CD14-positive monocyte (primary cell): ENCODE data around the gene NUDT1. TPM values are rescaled to one million over a fixed set of nuclear protein-coding genes. Genes with fewer than 3 reads are reported as not detected.

Experiments used
- DNase-seq, 3 donors: peaks; one replicate each; pipeline ENCODE4 v3.0.0-alpha.2; 2011 to 2022
- H2AFZ ChIP-seq: 2 replicates; pipeline ENCODE4 v1.6.0; 2012; ENCODE audit warnings: mild to moderate bottlenecking, low read depth, low read length, inconsistent platforms; ENCODE audit not compliant: insufficient read depth, poor library complexity, severe bottlenecking
- H3K27ac ChIP-seq, 2 donors: 1 replicate in 1 of 2; 2 replicates in 1 of 2; pipeline ENCODE4 v1.5.1; 2012 to 2013; ENCODE audit warnings: low read length in 2 of 2, control low read depth in 1 of 2, inconsistent platforms in 1 of 2, low read depth in 1 of 2, mild to moderate bottlenecking in 1 of 2
- H3K27me3 ChIP-seq, 2 donors: one replicate each; pipeline versions ENCODE4 v1.6.0 to v1.6.1; 2011 to 2013; ENCODE audit warnings: low read length in 2 of 2; ENCODE audit not compliant: control insufficient read depth in 2 of 2, insufficient read depth in 2 of 2
- H3K36me3 ChIP-seq, 2 donors: replicated peaks in 1 of 2; 1 replicate in 1 of 2; 2 replicates in 1 of 2; pipeline versions ENCODE4 v1.5.1 to v1.6.1; 2012 to 2013; ENCODE audit warnings: low read length in 2 of 2, control low read depth in 1 of 2, inconsistent platforms in 1 of 2, mild to moderate bottlenecking in 1 of 2; ENCODE audit not compliant: insufficient read depth in 2 of 2, control insufficient read depth in 1 of 2
- H3K4me1 ChIP-seq, 2 donors: 1 replicate in 1 of 2; 2 replicates in 1 of 2; pipeline versions ENCODE4 v1.5.1 to v1.6.1; 2012 to 2013; ENCODE audit warnings: low read length in 2 of 2, control low read depth in 1 of 2, inconsistent platforms in 1 of 2, mild to moderate bottlenecking in 1 of 2, moderate library complexity in 1 of 2; ENCODE audit not compliant: insufficient read depth in 2 of 2, control insufficient read depth in 1 of 2
- H3K4me2 ChIP-seq: replicated peaks from 2 replicates; pipeline ENCODE3; 2012; ENCODE audit warnings: low read length, moderate library complexity, mild to moderate bottlenecking; ENCODE audit not compliant: poor library complexity, severe bottlenecking; ENCODE audit errors: extremely low read depth
- H3K4me3 ChIP-seq, 3 experiments: fragments of 200-600 bp in 1 of 3; sonication (generic) in 1 of 3; replicated peaks in 1 of 3; 1 replicate in 2 of 3; 2 replicates in 1 of 3; pipeline ENCODE4 v1.5.1; 2011 to 2013; ENCODE audit warnings: low read length in 3 of 3, mild to moderate bottlenecking in 3 of 3, control low read depth in 2 of 3, low read depth in 2 of 3, inconsistent platforms in 1 of 3, moderate library complexity in 1 of 3
- H3K79me2 ChIP-seq: 2 replicates; pipeline ENCODE4 v1.6.0; 2012; ENCODE audit warnings: mild to moderate bottlenecking, control low read depth, inconsistent platforms, low read length, moderate library complexity; ENCODE audit not compliant: insufficient read depth
- H3K9ac ChIP-seq: 2 replicates; pipeline ENCODE4 v1.6.0; 2017; ENCODE audit warnings: low read length, mild to moderate bottlenecking; ENCODE audit not compliant: insufficient read depth, poor library complexity, severe bottlenecking
- H3K9me3 ChIP-seq, 2 donors: replicated peaks in 1 of 2; 1 replicate in 1 of 2; 2 replicates in 1 of 2; pipeline versions ENCODE4 v1.5.1 to v1.6.1; 2012 to 2013; ENCODE audit warnings: low read length in 2 of 2, control low read depth in 1 of 2; ENCODE audit not compliant: control insufficient read depth in 1 of 2, insufficient read depth in 1 of 2
- H4K20me1 ChIP-seq: 2 replicates; pipeline ENCODE4 v1.6.0; 2012; ENCODE audit warnings: mild to moderate bottlenecking, low read length, control low read depth, moderate library complexity; ENCODE audit not compliant: insufficient read depth
- H3K27ac Mint-ChIP-seq, 7 donors: one replicate each; pipeline ENCODE4 v1.8.0; 2020; ENCODE audit warnings: mild to moderate bottlenecking in 7 of 7, mixed read lengths in 7 of 7, moderate library complexity in 6 of 7, inconsistent platforms in 2 of 7
- H3K27me3 Mint-ChIP-seq, 3 donors: one replicate each; pipeline ENCODE4 v1.8.0; 2021 to 2022; ENCODE audit warnings: low read depth in 3 of 3, mild to moderate bottlenecking in 3 of 3, mixed read lengths in 3 of 3, moderate library complexity in 3 of 3, inconsistent platforms in 1 of 3
- H3K36me3 Mint-ChIP-seq, 2 donors: one replicate each; pipeline ENCODE4 v1.8.0; 2020; ENCODE audit warnings: mixed read lengths in 2 of 2, inconsistent platforms in 1 of 2, mild to moderate bottlenecking in 1 of 2
- H3K4me1 Mint-ChIP-seq: one replicate; pipeline ENCODE4 v1.8.0; 2020; ENCODE audit warnings: mild to moderate bottlenecking, mixed read lengths
- H3K4me3 Mint-ChIP-seq, 2 donors: one replicate each; pipeline ENCODE4 v1.8.0; 2020; ENCODE audit warnings: mild to moderate bottlenecking in 2 of 2, mixed read lengths in 2 of 2, moderate library complexity in 1 of 2
- H3K9me3 Mint-ChIP-seq, 7 donors: one replicate each; pipeline ENCODE4 v1.8.0; 2020 to 2022; ENCODE audit warnings: mixed read lengths in 7 of 7, mild to moderate bottlenecking in 6 of 7, moderate library complexity in 6 of 7, inconsistent platforms in 2 of 7
- CTCF ChIP-seq: fragments of 200-600 bp; IDR thresholded peaks from one replicate; pipeline ENCODE4 v1.8.0; 2022; ENCODE audit warnings: antibody characterized with exemption, mild to moderate bottlenecking
- WGBS: methylation state at CpG from one replicate; pipeline ENCODE4 v1.1.5; 2013; ENCODE audit warnings: missing lambda C conversion rate; ENCODE audit not compliant: insufficient coverage; 5-methylcytosine and 5-hydroxymethylcytosine counted together
- intact Hi-C, 2 donors: fragments of 100-400 bp; cut with micrococcal nuclease; formaldehyde crosslinking; loops; one replicate each; pipeline versions ENCODE4 v1.15.0 to v1.15.1; 2023
- polyA plus RNA-seq, 3 donors: library from polyadenylated mRNA; depleted of rRNA in 1 of 3; unstranded in 2 of 3; stranded (reverse) in 1 of 3; fragments of 300-500 nt in 2 of 3; fragments of >200 nt in 1 of 3; fragmentation: Illumina TruSeq in 2 of 3; gene quantifications; 1 replicate in 2 of 3; 2 replicates in 1 of 3; pipeline ENCODE4 v1.2.3, GENCODE V29; 2012 to 2021

NUDT1 gene
- polyA plus RNA-seq, 3 donors, result 19.6 to 42.6 (median 40.8) TPM

DNA sequence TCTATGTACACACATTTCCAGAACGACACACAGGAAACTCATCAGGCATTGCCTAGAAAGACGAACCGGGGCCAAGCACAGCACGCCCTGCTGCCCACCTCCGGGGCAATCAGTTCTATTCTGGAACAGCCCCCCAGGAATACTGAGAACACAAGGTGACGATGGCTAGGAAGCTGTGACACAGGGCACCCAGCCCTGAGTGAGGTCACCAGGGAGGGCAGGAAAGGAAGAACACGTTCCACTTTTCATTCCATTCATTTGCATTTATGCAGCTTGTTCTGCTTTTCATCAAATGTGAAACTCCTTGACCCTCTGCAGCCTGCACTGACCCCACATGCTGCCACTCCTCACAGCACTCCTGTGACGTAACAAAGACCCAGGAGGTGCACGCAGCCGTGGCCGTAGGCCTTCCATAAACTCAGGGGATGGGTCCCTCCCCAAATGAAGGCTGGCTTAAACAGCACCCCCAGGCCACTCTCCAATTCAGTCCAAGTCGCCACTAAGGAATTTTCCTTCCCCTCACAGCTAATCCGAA lies 38.2 kb upstream of the NUDT1 start:
- Histone ChIP-seq H3K79me2 (no peaks in the 10 kb centered on the region), H3K27ac (peak overlapping the region in 1 of 2 donors; percentile 20), H3K9me3 (no peaks in the 10 kb centered on the region), H3K27me3 (no peaks in the 10 kb centered on the region), H3K36me3 (peaks cover 44 to 76% of the 10 kb centered on the region in 2 donors), H3K4me3 (no peak overlapping the region), H3K4me1 (peaks cover 0 to 7% of the 10 kb centered on the region in 2 donors), H3K4me2 (no peak overlapping the region), H3K9ac (no peak overlapping the region), H2AFZ (no peak overlapping the region), H4K20me1 (no peaks in the 10 kb centered on the region)
- DNase-seq, result peak; percentile 5 to 34 (median 9)
- intact Hi-C loops, result no loop called here
- H3K4me1 Mint-ChIP-seq, result peaks cover 9% of the 10 kb centered on the region
- H3K27ac Mint-ChIP-seq, result peak overlapping the region in 5 of 7 donors; percentile 33 to 88 (median 70)
- WGBS, result 75% methylated on average over 8 of the region's 13 CpGs
- TF ChIP-seq CTCF, result no peak
- no peak overlapping the region for H3K4me3 Mint-ChIP-seq
- peaks cover 0 to 2% (median 0%) of the 10 kb centered on the region in 7 donors for H3K9me3 Mint-ChIP-seq
- peaks cover 75 to 87% of the 10 kb centered on the region in 2 donors for H3K36me3 Mint-ChIP-seq
- H3K27me3 Mint-ChIP-seq, result peaks cover 0 to 2% (median 0%) of the 10 kb centered on the region in 3 donors

DNA sequence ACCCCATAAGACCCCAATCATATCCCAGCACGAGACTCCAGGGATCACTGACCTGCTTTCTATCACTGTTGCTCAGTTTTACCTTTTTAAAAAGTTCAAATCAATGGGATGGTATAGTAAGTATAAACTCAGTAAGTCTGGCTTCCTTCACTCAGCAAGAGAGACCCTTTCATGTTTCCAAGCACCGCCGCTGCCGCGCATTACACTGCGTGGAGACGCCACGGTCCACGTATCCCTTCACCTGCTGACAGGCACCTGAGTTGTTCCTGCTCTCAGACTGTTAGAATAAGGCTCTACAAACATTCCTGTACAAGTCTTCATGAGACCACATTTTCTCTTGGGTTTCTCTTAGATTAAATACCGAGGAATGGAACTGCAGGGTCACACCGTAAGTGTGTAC lies 37.6 kb upstream of the NUDT1 start:
- Histone ChIP-seq H3K27ac (peak overlapping the region in 1 of 2 donors; percentile 20), H4K20me1 (peaks cover 2% of the 10 kb centered on the region), H3K36me3 (peaks cover 41 to 76% of the 10 kb centered on the region in 2 donors), H3K4me1 (peaks cover 0 to 7% of the 10 kb centered on the region in 2 donors), H3K9ac (no peak overlapping the region), H3K9me3 (no peaks in the 10 kb centered on the region), H3K27me3 (no peaks in the 10 kb centered on the region), H3K4me3 (no peak overlapping the region), H3K4me2 (no peak overlapping the region), H2AFZ (no peak overlapping the region), H3K79me2 (no peaks in the 10 kb centered on the region)
- no peak for TF ChIP-seq CTCF
- Mint-ChIP-seq H3K4me3 (no peak overlapping the region), H3K9me3 (peaks cover 0 to under 1% (median 0%) of the 10 kb centered on the region in 7 donors), H3K27me3 (peaks cover 0 to 2% (median 0%) of the 10 kb centered on the region in 3 donors), H3K4me1 (peaks cover 9% of the 10 kb centered on the region), H3K27ac (peak overlapping the region in 2 of 7 donors; percentile 8 to 70), H3K36me3 (peaks cover 71 to 86% of the 10 kb centered on the region in 2 donors)
- intact Hi-C loops, result no loop called here
- no peak for DNase-seq
- 99% methylated on average over 10 of the region's 11 CpGs for WGBS
